ENCODE data around the gene SHISAL1.

The SHISAL1 gene

GRCh38 chr22:44205516-44206329 is 107.0 kb downstream of the SHISAL1 start:
- no peak for DNase-seq

- DNase-seq: no peak
Observed at GRCh38 chr22:44204739-44205515, 107.8 kb downstream of the SHISAL1 start.

DNA sequence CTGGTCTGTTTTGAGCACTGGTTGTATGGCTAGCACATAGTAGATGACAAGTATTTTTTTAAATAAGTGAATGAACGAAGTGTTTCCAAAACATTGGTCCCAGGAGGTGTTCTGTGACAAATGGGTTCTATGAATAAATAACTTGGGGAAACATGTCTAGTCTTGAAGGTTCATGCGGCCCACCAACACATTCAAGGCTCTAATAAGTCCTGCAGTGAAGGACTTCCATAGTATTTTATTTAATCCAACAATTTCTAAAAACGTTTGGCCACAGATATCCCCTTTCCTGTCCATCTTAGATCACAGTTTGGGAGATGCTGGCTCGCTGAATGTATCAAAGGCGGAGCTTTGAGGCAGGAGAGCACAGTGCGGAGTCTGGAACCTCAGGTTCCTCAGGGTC is 109.5 kb downstream of the SHISAL1 start:
- DNase-seq: no peak

DNA sequence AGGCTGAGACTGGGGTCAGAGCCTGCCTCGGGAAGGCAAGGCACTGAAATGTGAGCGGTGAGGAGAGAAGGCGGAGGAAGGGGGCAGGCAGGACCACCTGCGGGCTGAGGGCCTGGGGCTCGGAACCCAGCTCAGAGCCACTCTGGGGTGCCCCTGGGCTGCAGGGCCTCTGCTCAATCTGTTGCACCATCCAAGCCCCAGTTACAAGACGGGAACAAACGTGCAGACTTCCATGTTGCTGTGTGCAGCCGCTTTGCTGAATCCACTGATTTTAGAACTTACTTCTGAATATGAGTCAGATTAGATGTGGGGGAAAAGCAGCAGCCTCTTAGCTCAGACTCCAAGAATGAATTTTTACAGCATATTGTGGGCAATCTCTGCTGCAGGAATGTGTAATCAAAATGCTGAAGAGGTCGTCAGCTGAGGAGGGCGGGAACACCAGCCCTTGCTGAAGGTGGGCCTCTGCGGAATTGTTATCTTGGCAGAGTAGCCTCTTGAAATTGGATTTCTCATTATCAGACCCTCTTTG is 110.4 kb downstream of the SHISAL1 start:
- no peak for DNase-seq

DNA sequence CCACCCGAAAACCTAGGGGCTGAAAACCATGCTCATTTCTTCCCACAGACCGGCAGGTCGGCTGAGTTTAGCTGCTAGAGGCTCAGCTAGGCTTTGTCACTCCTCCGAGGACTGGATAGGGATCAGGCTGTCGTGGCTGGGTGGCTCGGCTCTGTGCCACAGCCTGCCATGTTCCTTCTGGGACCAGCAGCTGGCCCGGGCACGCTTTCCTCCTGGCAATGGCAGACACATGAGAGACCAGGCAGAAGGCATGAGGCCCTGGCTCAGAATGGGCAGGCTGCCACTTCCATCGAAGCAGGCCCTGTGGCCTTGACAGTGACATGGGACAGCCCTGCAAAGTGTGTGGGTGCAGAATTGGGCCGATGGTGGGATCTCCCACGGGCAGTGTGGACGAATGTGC is 111.1 kb downstream of the SHISAL1 start:
- DNase-seq: no peak

- DNase-seq: no peak
Observed at GRCh38 chr22:44200855-44201550, 111.7 kb downstream of the SHISAL1 start.

GRCh38 chr22:44200451-44200850 is 112.3 kb downstream of the SHISAL1 start:
- no peak for DNase-seq

DNA sequence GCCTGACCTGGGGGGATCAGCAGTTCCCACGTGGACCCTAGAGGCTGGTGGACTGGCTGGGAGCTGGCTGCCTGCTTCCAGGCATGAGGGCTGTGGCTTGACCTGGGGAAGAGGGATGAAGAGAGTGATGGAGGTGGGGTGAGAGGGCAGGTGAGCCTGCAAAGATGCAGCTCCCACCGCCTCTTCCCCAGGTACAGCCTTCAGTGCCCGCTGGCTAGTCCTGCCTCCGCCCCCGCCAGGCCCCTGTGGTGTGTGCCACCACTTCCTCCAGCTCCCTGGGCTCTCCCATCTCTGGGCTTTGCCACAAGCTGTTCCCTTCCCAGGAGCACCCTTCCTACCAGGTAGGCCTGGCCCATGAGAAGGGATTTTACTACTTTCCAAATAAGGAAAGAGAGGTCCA is 112.9 kb downstream of the SHISAL1 start:
- no peak for DNase-seq

- DNase-seq: no peak
Observed at GRCh38 chr22:44199164-44199563, 113.6 kb downstream of the SHISAL1 start.

DNA sequence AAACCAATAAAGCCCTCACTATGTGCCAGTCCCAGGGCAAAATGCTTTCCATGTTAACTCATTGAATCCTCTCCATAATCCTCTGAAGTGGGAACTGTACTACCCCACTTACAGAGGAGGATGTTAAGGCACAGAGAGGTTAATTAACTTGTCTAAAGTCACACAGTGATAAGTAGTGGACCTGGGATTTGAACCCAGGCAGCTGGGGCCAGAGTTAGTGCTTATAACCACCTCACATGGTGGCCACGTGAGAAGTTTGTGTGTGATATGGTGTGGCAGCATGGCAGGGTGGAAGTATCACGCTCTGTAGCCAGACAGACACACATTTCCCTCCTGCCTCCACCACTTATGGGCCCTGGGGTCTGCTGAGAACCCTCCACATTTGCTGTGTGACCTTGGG is 115.5 kb downstream of the SHISAL1 start:
- DNase-seq: no peak

DNA sequence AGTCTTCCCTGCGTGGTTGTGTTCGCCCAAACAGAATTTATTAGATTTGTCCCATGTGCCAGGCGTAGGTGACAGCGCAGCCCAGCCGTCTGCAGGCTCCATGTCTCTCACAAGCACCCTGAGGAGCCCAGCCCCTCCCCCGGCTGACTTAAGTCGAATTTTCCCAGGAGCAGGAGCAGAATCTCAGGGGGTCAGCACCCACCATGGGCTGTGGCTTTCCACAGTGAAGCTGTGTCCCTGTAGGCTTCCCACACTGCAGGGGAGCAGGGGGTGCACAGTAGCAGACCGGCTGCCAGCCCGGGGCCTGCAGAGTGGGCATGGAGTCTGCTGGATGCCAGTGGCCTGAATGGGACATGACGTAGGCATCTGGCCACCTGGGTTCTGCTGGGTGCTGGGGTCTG is 116.0 kb downstream of the SHISAL1 start:
- no peak for DNase-seq

GRCh38 chr22:44196241-44196640 is 116.5 kb downstream of the SHISAL1 start:
- DNase-seq: no peak

- DNase-seq: no peak
Observed at GRCh38 chr22:44195189-44195871, 117.4 kb downstream of the SHISAL1 start.

- no peak for DNase-seq
Observed at GRCh38 chr22:44194569-44194968, 118.2 kb downstream of the SHISAL1 start.
